GM18909 (cell line): ENCODE measurements around the gene PCBD1.

Source experiments
- ATAC-seq: cut with Tn5 transposase; IDR thresholded peaks from one replicate; pipeline ENCODE4 v1.9.1; 2021; ENCODE audit warnings: mild to moderate bottlenecking; ENCODE audit not compliant: unreplicated experiment, poor library complexity

Gene PCBD1

GRCh38 chr10:70840836-70841235, 47.5 kb downstream of the PCBD1 start:
- no peak for ATAC-seq

GRCh38 chr10:70838270-70838805, 50.0 kb downstream of the PCBD1 start:
- no peak for ATAC-seq

GRCh38 chr10:70837660-70838059, 50.7 kb downstream of the PCBD1 start:
- ATAC-seq, result no peak

- no peak for ATAC-seq
These were observed 52.0 kb downstream of the PCBD1 start for GRCh38 chr10:70836319-70836718.

GRCh38 chr10:70834441-70835151, 53.8 kb downstream of the PCBD1 start:
- ATAC-seq, result no peak

- no peak for ATAC-seq
These were observed 54.3 kb downstream of the PCBD1 start for GRCh38 chr10:70834021-70834420.

- no peak for ATAC-seq
These were observed 54.8 kb downstream of the PCBD1 start for GRCh38 chr10:70833601-70834000.
